Astrocyte of the cerebellum (primary cell): ENCODE measurements around the gene PCBD2.

Experiments
- DNase-seq: peaks from one replicate; pipeline ENCODE4 v3.0.0-alpha.2; 2011; ENCODE audit warnings: low read depth
- H3K4me3 ChIP-seq: 2 replicates; pipeline ENCODE4 v1.5.1; 2011; ENCODE audit warnings: mild to moderate bottlenecking, low read depth, low read length, moderate library complexity
- in situ Hi-C: cut with HindIII; loops from 2 replicates; pipeline ENCODE4 v1.10.0; 2017; ENCODE audit warnings: low sequenced_read_pairs
- TF ChIP-seq, protein P1 (sequence below): IDR thresholded peaks from 2 replicates; pipeline ENCODE4 v1.5.1; 2012; ENCODE audit warnings: low read length, low read depth, moderate library complexity, mild to moderate bottlenecking; ENCODE audit errors: missing control alignments

PCBD2 gene

DNA sequence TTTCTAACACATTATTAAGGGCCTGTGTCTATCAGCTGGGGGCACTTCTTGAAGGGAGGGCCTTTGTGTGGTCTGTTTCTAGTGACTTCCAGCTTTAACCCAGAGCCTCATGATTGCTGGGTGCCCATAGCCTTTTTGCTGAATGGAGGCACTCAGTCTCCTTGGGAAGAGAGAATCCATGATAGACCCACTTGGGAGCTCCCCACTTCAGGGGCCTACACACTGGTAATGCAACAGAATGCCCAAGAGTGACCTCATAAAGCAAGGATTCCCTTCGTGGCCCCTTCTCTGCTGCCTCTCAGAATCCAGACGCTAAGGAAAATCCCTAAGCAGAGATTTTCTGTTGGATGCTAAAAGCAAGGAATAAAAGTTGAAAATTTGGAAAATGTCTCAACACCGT, 62.7 kb downstream of the PCBD2 start, which contains the start of gene CATSPER3:
Gene CATSPER3 (plus strand): TSS at position 301 of the 400 bp plus-strand sequence. CDS start 85 bp downstream, at position 386.
- no peak for DNase-seq
- H3K4me3 ChIP-seq: no peak within 1 kb of the TSS
- TF ChIP-seq, protein P1, sequence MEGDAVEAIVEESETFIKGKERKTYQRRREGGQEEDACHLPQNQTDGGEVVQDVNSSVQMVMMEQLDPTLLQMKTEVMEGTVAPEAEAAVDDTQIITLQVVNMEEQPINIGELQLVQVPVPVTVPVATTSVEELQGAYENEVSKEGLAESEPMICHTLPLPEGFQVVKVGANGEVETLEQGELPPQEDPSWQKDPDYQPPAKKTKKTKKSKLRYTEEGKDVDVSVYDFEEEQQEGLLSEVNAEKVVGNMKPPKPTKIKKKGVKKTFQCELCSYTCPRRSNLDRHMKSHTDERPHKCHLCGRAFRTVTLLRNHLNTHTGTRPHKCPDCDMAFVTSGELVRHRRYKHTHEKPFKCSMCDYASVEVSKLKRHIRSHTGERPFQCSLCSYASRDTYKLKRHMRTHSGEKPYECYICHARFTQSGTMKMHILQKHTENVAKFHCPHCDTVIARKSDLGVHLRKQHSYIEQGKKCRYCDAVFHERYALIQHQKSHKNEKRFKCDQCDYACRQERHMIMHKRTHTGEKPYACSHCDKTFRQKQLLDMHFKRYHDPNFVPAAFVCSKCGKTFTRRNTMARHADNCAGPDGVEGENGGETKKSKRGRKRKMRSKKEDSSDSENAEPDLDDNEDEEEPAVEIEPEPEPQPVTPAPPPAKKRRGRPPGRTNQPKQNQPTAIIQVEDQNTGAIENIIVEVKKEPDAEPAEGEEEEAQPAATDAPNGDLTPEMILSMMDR: no peak
- in situ Hi-C loops: no loop called here

DNA sequence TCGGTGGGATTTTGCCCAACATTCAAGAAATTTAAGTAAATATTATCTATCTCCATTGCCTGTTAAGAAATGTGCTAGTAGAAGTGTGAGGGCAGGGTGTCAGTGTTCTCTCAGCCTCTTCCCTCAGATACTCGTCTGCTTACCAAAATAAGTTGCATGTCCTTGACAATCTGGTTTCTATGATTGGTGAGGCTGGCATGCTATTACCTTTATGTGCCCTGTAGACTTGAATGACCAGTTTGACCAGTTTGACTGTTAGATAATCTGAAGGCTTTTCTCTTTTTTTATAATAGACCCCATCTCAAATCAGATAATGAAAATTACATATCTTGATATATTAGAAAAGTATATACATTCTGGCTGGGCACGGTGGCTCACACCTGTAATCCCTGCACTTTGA, 63.1 kb downstream of the PCBD2 start:
- no peak for DNase-seq
- H3K4me3 ChIP-seq: no peak overlapping the region
- in situ Hi-C loops: no loop called here
- TF ChIP-seq, protein P1: no peak

DNA sequence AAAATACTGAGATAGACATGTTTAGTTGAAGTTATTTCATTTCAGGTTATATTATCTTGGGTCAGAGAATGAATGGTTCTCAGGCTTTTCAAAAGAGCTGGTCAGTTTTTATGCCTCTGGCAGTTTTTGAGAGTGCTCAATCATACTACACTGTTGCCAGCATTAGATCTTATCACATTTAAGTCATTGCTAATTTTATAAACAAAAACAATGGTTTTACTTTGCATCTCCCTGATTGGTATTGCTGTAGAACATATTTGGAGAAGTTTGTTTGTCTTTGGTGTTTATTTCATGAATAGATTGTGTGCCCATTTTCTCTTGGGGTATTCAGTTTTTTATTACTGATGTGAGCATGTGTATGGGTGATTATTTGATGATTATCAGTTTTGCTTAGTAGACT, 64.2 kb downstream of the PCBD2 start:
- TF ChIP-seq, protein P1: no peak
- DNase-seq: no peak
- no peak overlapping the region for H3K4me3 ChIP-seq
- in situ Hi-C loops: no loop called here

DNA sequence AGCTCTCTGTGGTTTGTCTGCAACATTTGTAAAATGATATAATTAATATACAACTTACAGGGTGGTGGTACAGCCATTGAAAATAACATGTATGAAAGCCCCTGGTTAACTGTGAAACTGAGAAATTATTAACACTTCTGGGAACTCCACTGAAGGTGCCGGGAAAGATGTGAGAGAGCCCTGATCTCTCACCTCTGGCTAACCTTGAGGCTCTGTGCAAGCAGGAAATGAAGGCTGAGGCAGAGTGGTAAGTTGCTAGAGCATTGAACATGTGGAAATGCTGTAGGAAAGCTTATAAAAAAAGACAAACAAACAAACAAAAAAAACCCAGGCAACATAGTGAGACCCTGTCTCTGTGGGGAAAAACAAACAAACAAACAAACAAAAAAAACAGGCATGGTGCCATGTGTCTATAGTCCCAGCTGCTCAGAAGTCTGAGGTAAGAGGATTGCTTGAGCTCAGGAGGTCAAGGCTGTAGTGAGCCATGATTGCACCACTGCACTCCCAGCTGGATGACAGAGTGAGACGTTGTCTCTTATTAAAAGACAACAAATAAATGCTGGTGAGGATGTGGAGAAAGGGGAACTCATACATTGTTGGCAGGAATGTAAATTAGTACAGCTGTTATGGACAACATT, 70.3 kb downstream of the PCBD2 start:
- TF ChIP-seq, protein P1: no peak
- in situ Hi-C loops: no loop called here
- DNase-seq: no peak
- no peak overlapping the region for H3K4me3 ChIP-seq

DNA sequence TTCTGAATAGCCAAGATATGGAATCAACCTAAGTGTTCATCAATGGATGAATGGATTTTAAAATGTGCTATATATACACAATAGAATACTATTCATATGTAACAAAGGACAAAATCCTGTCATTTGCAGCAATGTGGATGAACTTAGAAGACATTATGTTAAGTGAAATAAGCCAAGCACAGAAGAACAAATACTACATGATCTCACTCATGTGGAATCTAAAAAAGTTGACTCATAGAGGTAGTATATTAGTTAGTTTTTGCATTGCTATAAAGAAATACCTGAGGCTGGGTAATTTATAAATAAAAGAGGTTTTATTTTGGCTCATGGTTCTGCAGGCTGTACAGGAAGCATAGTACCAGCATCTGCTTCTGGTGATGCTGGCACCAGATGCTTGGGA, 70.9 kb downstream of the PCBD2 start:
- TF ChIP-seq, protein P1: no peak
- in situ Hi-C loops: no loop called here

DNA sequence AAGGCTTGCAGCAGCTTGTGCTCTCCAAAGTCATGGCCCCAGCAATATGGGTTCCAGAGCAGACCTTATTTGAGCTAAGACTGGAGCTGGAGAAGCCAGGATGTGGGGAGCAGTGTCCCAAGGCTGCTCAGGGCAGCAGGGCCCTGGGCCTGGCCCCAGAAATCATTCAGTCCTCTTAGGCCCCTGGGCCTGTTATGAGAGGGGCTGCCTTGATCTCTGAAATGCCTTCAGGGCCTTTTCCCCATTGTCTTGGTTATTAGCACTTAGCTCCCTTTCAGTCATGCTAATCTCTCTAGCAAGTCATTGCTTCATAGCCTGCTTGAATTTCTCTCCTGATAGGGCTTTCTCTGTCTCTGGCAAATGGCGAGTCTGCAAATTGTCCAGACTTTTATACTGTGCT, 71.9 kb downstream of the PCBD2 start:
- in situ Hi-C loops: no loop called here
- TF ChIP-seq, protein P1: no peak

More for the DNA sequence above, 70.9 kb downstream of the PCBD2 start:
- no peak overlapping the region for H3K4me3 ChIP-seq
- DNase-seq: no peak

More for the DNA sequence above, 71.9 kb downstream of the PCBD2 start:
- no peak overlapping the region for H3K4me3 ChIP-seq
- no peak for DNase-seq
